ENCODE measurements around the gene OLFM3. TPM values are rescaled to one million over a fixed set of nuclear protein-coding genes. Genes with fewer than 3 reads are reported as not detected.

The OLFM3 gene
- not detected for total RNA-seq

GRCh38 chr1:101996825-101997465 lies at the start of gene OLFM3:
Gene OLFM3, minus strand, starts transcription at chr1:101996926.
- H3K27ac ChIP-seq, result no peak within 1 kb of the TSS
- ATAC-seq, result no peak
- H3K27me3 ChIP-seq, result no peaks in the 10 kb centered on the region
- DNase-seq, result no peak
- H3K4me1 ChIP-seq, result no peaks in the 10 kb centered on the region
- no peaks in the 10 kb centered on the region for H3K9me3 ChIP-seq
- in situ Hi-C loops (cut with MboI; ENCODE audit: low sequenced_read_pairs in 4 of 4), result no loop called here
- no peak within 1 kb of the TSS for H3K4me3 ChIP-seq
- no peaks in the 10 kb centered on the region for H3K36me3 ChIP-seq
- TF ChIP-seq POLR2A (IDR thresholded peaks at IDR 0.05) (no peak), CTCF (IDR thresholded peaks at IDR 0.05 in 4 of 5, conservative IDR thresholded peaks at IDR 0.05 in 1 of 5) (no peak)
- intact Hi-C loops (cut with DNase I; ENCODE audit: low total_unique reads), result no loop called here

- H3K4me1 ChIP-seq, result no peaks in the 10 kb centered on the region
- TF ChIP-seq CTCF (IDR thresholded peaks at IDR 0.05 in 4 of 5, conservative IDR thresholded peaks at IDR 0.05 in 1 of 5) (no peak), POLR2A (IDR thresholded peaks at IDR 0.05) (no peak)
- no peak for DNase-seq
- in situ Hi-C loops (cut with MboI; ENCODE audit: low sequenced_read_pairs in 4 of 4) (no loop called here), intact Hi-C loops (cut with DNase I; ENCODE audit: low total_unique reads) (no loop called here)
- no peaks in the 10 kb centered on the region for H3K27me3 ChIP-seq
- no peak for ATAC-seq
- H3K4me3 ChIP-seq, result no peak overlapping the region
- no peaks in the 10 kb centered on the region for H3K36me3 ChIP-seq
- H3K9me3 ChIP-seq, result no peaks in the 10 kb centered on the region
- no peak overlapping the region for H3K27ac ChIP-seq
Observed at GRCh38 chr1:102045752-102046151, 49.0 kb upstream of the OLFM3 start.

GRCh38 chr1:102032534-102032933 lies 35.8 kb upstream of the OLFM3 start:
- DNase-seq (no peak), ATAC-seq (no peak)
- in situ Hi-C loops (cut with MboI; ENCODE audit: low sequenced_read_pairs in 4 of 4), result no loop called here
- no peaks in the 10 kb centered on the region for H3K36me3 ChIP-seq
- H3K4me3 ChIP-seq, result no peak overlapping the region
- H3K27ac ChIP-seq, result no peak overlapping the region
- H3K9me3 ChIP-seq, result no peaks in the 10 kb centered on the region
- no peaks in the 10 kb centered on the region for H3K4me1 ChIP-seq
- intact Hi-C loops (cut with DNase I; ENCODE audit: low total_unique reads), result no loop called here
- TF ChIP-seq CTCF (IDR thresholded peaks at IDR 0.05 in 4 of 5, conservative IDR thresholded peaks at IDR 0.05 in 1 of 5) (no peak), POLR2A (IDR thresholded peaks at IDR 0.05) (no peak)
- no peaks in the 10 kb centered on the region for H3K27me3 ChIP-seq

GRCh38 chr1:102019530-102019929 lies 22.8 kb upstream of the OLFM3 start:
- Histone ChIP-seq H3K27ac (no peak overlapping the region), H3K27me3 (no peaks in the 10 kb centered on the region), H3K9me3 (no peaks in the 10 kb centered on the region), H3K36me3 (no peaks in the 10 kb centered on the region), H3K4me1 (no peaks in the 10 kb centered on the region), H3K4me3 (no peak overlapping the region)
- intact Hi-C loops (cut with DNase I; ENCODE audit: low total_unique reads), result no loop called here
- in situ Hi-C loops (cut with MboI; ENCODE audit: low sequenced_read_pairs in 4 of 4), result no loop called here
- ATAC-seq, result no peak
- TF ChIP-seq CTCF (IDR thresholded peaks at IDR 0.05 in 4 of 5, conservative IDR thresholded peaks at IDR 0.05 in 1 of 5) (no peak), POLR2A (IDR thresholded peaks at IDR 0.05) (no peak)
- DNase-seq, result no peak

- Histone ChIP-seq H3K27ac (no peak overlapping the region), H3K4me3 (no peak overlapping the region), H3K4me1 (no peaks in the 10 kb centered on the region), H3K9me3 (no peaks in the 10 kb centered on the region), H3K27me3 (no peaks in the 10 kb centered on the region), H3K36me3 (no peaks in the 10 kb centered on the region)
- intact Hi-C loops (cut with DNase I; ENCODE audit: low total_unique reads) (no loop called here), in situ Hi-C loops (cut with MboI; ENCODE audit: low sequenced_read_pairs in 4 of 4) (no loop called here)
- no peak for DNase-seq
- ATAC-seq, result no peak
- no peak for TF ChIP-seq POLR2A (IDR thresholded peaks at IDR 0.05)
- no peak for TF ChIP-seq CTCF (IDR thresholded peaks at IDR 0.05 in 4 of 5, conservative IDR thresholded peaks at IDR 0.05 in 1 of 5)
Observed at GRCh38 chr1:102015728-102016127, 19.0 kb upstream of the OLFM3 start.

All from gastrocnemius medialis (tissue), 4 donors.